Upper lobe of right lung (tissue), 1 donor: ENCODE data around the gene DKK3. TPM values are rescaled to one million over a fixed set of nuclear protein-coding genes. Genes with fewer than 3 reads are reported as not detected.

Experiments used
- ATAC-seq: fragments of 200-7000 bp; cut with Tn5 transposase; one replicate; pipeline ENCODE4 v1.9.1; 2020; ENCODE audit warnings: mild to moderate bottlenecking, moderate library complexity
- DNase-seq: peaks from one replicate; pipeline ENCODE4 v3.0.0-alpha.2; 2020
- H3K27ac ChIP-seq: fragments of 200-600 bp; one replicate; pipeline ENCODE4 v1.8.0; 2022
- H3K27me3 ChIP-seq: fragments of 200-600 bp; one replicate; pipeline ENCODE4 v1.8.0; 2022; ENCODE audit warnings: mild to moderate bottlenecking
- H3K36me3 ChIP-seq: fragments of 200-600 bp; one replicate; pipeline ENCODE4 v1.8.0; 2022
- H3K4me1 ChIP-seq: fragments of 200-600 bp; one replicate; pipeline ENCODE4 v1.8.0; 2022
- H3K4me3 ChIP-seq: fragments of 200-600 bp; one replicate; pipeline ENCODE4 v1.8.0; 2022; ENCODE audit warnings: mild to moderate bottlenecking
- H3K9me3 ChIP-seq: fragments of 200-600 bp; one replicate; pipeline ENCODE4 v1.8.0; 2022
- CTCF ChIP-seq: fragments of 200-600 bp; IDR thresholded peaks from one replicate; pipeline ENCODE4 v1.8.0; 2022; ENCODE audit warnings: antibody characterized with exemption
- intact Hi-C: fragments of 100-400 bp; cut with DNase I; formaldehyde crosslinking; loops from one replicate; pipeline ENCODE4 v1.11.0; 2022
- total RNA-seq: library from RNA; stranded (reverse); fragmentation: NEBNext Ultra II Directional; extraction: Animal tissue kit (Norgen Biotek cat#: 25700); gene quantifications from one replicate; pipeline ENCODE4 v1.2.1, GENCODE V29; 2021
- donor health status: DM: no; HTN: yes; CAD: no; lungs with severe emphysema.

DKK3 gene
- total RNA-seq, 1 donor from 2014 or later = 217 TPM

GRCh38 chr11:11985954-11986949 is 22.2 kb downstream of the DKK3 start:
- no peak for TF ChIP-seq CTCF
- Histone ChIP-seq H3K36me3 (no peaks in the 10 kb centered on the region), H3K27me3 (no peaks in the 10 kb centered on the region), H3K4me3 (no peak overlapping the region), H3K9me3 (no peaks in the 10 kb centered on the region), H3K4me1 (peaks cover 9% of the 10 kb centered on the region), H3K27ac (no peak overlapping the region)
- intact Hi-C loops = no loop called here
- peak; percentile 20 for DNase-seq
- ATAC-seq = no peak

DNA sequence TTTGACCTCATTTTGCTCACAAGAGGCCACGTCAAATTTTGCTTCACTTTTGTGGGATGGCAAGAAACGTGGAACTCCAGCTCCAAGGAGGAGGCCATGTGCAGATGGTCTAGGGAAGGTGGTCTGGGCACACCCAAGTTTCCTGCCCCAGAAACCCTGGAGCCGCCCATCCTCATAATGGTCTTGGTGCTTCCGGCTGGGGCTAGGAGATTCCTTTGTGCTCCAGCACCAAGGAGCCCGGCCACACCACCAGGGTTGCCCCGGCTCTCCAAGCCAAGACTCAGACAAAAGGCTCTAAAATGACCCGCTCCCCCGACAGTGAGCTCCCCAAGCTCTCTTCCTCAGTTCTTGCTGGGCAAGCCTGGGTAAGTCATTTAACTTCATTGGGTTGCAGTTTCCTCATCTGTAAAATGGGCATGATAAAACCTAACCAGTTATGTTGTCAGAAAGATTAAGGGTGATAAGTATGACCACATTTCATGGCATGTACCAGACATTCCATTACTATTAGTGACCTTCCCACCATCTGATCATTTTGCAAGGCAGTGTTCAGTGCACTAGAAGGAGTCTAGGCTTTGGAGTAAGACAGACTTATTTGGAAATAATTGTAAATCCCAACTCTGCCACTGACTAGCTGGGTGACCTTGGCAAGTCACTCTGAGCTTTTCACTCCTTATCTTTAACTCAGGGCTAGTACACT is 23.3 kb downstream of the DKK3 start:
- intact Hi-C loops = no loop called here
- Histone ChIP-seq H3K4me1 (peaks cover 20% of the 10 kb centered on the region), H3K36me3 (no peaks in the 10 kb centered on the region), H3K4me3 (no peak overlapping the region), H3K27ac (no peak overlapping the region), H3K9me3 (no peaks in the 10 kb centered on the region), H3K27me3 (no peaks in the 10 kb centered on the region)
- ATAC-seq (no peak), DNase-seq (peak; percentile 48)
- TF ChIP-seq CTCF = no peak

GRCh38 chr11:11984563-11984962 is 23.9 kb downstream of the DKK3 start:
- Histone ChIP-seq H3K36me3 (no peaks in the 10 kb centered on the region), H3K4me3 (no peak overlapping the region), H3K4me1 (peaks cover 26% of the 10 kb centered on the region), H3K27me3 (no peaks in the 10 kb centered on the region), H3K9me3 (no peaks in the 10 kb centered on the region), H3K27ac (no peak overlapping the region)
- intact Hi-C loops = no loop called here
- no peak for ATAC-seq
- TF ChIP-seq CTCF = no peak
- DNase-seq = peak; percentile 20

DNA sequence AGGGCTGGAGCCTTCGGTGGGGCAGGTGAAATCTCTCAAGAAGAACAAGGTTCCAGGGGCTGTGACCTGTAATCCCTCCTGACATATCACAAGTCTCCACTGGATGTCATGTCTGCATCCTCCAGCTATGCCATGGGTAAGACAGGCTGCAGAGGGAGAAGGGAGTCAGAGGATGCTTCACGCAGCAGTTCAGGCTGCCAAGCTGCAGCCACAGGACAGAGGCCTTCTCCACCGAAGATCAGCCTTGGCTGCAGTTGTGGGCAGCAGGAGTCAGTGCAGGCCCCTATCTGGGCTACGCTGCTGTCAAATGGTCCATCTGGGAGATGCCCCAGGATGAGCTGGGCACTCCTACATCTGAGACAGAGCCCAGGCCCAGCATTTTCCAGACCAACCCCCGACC is 25.0 kb downstream of the DKK3 start:
- H3K36me3 ChIP-seq = no peaks in the 10 kb centered on the region
- ATAC-seq = no peak
- peaks cover 34% of the 10 kb centered on the region for H3K4me1 ChIP-seq
- intact Hi-C loops = no loop called here
- no peak overlapping the region for H3K4me3 ChIP-seq
- no peak for TF ChIP-seq CTCF
- DNase-seq = peak; percentile 23
- H3K9me3 ChIP-seq = no peaks in the 10 kb centered on the region
- no peak overlapping the region for H3K27ac ChIP-seq
- no peaks in the 10 kb centered on the region for H3K27me3 ChIP-seq

DNA sequence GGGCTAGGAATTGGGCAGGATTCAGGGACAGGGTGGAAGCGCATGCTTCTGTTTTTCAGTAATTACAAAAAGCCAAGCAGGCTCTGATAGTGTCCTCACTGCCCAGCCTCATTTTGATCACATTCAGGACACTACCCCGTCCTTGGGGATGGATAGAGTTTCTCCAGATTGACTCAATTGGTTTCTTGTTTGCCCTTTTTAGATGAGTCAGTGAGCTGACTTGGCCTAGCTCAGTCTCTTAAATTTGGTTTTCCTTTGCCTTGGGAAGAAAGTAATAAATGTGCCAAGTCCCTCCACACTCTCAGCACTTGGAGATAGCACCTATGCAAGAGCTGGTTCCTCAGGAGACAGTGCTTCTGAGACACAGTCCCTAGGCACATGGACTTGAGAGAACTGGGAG is 25.5 kb downstream of the DKK3 start:
- H3K27ac ChIP-seq = no peak overlapping the region
- H3K9me3 ChIP-seq = no peaks in the 10 kb centered on the region
- ATAC-seq = no peak
- H3K27me3 ChIP-seq = no peaks in the 10 kb centered on the region
- H3K36me3 ChIP-seq = no peaks in the 10 kb centered on the region
- TF ChIP-seq CTCF = no peak
- no peak overlapping the region for H3K4me3 ChIP-seq
- H3K4me1 ChIP-seq = peaks cover 36% of the 10 kb centered on the region
- no peak for DNase-seq
- intact Hi-C loops = no loop called here
